ENCODE measurements around the gene MPST. TPM values are rescaled to one million over a fixed set of nuclear protein-coding genes. Genes with fewer than 3 reads are reported as not detected.

Gene MPST
- total RNA-seq, 1 donor from 2014 or later, result 186 TPM

DNA sequence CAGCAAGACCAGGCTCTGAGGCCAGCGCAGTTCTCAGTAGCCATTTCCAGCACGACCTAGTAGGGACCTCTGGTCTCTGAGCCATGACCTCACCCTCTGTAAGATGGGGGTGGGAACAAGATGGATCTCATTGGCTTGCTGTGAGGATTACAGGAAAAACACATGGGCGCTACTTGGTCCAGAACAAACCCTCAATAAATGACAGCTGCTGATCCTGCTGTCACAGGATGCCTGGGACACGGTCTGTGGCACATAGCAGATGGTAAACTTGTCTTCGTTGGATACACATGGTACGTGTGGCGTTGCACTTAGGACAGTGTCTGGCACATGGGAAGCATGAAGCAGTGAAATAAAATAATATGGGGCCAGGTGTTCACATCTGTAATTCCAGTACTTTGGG, 27.5 kb downstream of the MPST start:
- Histone ChIP-seq H3K27me3 (ENCODE audit: control insufficient read depth, insufficient read depth, low read length) (no peaks in the 10 kb centered on the region), H3K36me3 (ENCODE audit: control insufficient read depth, insufficient read depth, low read length) (no peaks in the 10 kb centered on the region), H3K4me3 (ENCODE audit: low read depth, low read length) (no peak overlapping the region)
- no peak for DNase-seq (ENCODE audit: low read depth)
- TF ChIP-seq, protein P1, sequence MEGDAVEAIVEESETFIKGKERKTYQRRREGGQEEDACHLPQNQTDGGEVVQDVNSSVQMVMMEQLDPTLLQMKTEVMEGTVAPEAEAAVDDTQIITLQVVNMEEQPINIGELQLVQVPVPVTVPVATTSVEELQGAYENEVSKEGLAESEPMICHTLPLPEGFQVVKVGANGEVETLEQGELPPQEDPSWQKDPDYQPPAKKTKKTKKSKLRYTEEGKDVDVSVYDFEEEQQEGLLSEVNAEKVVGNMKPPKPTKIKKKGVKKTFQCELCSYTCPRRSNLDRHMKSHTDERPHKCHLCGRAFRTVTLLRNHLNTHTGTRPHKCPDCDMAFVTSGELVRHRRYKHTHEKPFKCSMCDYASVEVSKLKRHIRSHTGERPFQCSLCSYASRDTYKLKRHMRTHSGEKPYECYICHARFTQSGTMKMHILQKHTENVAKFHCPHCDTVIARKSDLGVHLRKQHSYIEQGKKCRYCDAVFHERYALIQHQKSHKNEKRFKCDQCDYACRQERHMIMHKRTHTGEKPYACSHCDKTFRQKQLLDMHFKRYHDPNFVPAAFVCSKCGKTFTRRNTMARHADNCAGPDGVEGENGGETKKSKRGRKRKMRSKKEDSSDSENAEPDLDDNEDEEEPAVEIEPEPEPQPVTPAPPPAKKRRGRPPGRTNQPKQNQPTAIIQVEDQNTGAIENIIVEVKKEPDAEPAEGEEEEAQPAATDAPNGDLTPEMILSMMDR (IDR thresholded peaks at IDR 0.05; ENCODE audit: insufficient read depth, low read length, poor library complexity, severe bottlenecking), result no peak

DNA sequence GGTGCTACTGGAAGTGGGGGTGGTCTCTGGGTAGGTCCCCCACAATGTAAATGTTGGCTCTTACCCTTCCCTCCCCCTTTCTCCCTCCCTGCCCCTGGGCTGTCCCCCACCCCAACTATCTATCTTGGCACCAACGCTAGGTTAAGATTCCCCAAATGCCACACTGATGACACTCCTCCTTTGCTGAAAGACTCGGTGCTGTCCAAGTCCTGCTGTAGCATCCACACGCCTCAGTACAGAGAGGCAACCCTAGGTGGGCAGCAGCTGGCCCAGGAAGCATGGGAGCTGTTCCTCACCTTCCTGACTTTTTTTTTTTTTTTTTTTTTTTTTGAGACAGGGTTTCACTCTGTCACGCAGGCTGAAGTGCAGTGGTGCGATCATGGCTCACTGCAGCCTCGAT, 28.6 kb downstream of the MPST start:
- H3K4me3 ChIP-seq (ENCODE audit: low read depth, low read length), result no peak overlapping the region
- no peaks in the 10 kb centered on the region for H3K27me3 ChIP-seq (ENCODE audit: control insufficient read depth, insufficient read depth, low read length)
- H3K36me3 ChIP-seq (ENCODE audit: control insufficient read depth, insufficient read depth, low read length), result no peaks in the 10 kb centered on the region
- TF ChIP-seq, protein P1 (IDR thresholded peaks at IDR 0.05; ENCODE audit: insufficient read depth, low read length, poor library complexity, severe bottlenecking), result no peak
- no peak for DNase-seq (ENCODE audit: low read depth)

DNA sequence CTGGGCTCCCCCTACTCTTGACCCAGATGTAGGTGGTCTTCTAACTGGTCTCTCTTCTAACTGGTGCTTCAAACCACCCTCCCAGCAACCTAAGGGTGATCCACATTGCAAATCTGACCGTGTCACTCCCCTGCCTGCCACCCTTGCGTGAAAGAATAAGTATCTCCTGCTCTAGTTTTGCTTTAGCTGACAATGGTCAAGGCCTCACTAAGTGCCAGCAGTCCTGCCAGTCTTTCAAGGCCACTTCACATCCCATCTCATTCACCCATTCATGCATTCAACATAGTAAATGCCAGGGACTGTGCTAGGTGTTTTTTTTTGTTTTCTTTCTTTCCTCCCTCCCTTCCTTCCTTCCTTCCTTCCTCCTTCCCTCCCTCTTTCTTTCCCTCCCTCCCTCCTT, 29.7 kb downstream of the MPST start:
- no peaks in the 10 kb centered on the region for H3K27me3 ChIP-seq (ENCODE audit: control insufficient read depth, insufficient read depth, low read length)
- no peak overlapping the region for H3K4me3 ChIP-seq (ENCODE audit: low read depth, low read length)
- TF ChIP-seq, protein P1 (IDR thresholded peaks at IDR 0.05; ENCODE audit: insufficient read depth, low read length, poor library complexity, severe bottlenecking), result no peak
- DNase-seq (ENCODE audit: low read depth), result no peak
- H3K36me3 ChIP-seq (ENCODE audit: control insufficient read depth, insufficient read depth, low read length), result no peaks in the 10 kb centered on the region

DNA sequence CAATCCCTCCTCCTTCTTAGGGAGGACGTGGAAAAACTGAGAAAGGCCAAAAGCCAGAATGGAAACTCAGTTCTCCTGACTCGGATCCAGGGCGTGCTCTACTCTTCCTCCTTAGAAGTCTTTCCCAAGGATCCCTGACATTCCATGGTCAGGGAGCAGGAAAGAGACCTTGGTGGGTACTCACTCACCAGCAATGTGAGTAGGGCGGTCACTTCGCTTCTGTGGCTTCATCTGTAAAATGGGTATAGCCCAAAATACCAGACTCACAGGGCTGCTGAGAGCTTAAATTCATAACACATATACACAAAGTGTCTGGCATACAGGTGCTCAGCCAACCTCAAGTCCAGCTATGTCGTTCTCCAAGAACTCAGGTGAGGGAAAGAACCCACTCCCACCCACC, 31.4 kb downstream of the MPST start:
- TF ChIP-seq, protein P1 (IDR thresholded peaks at IDR 0.05; ENCODE audit: insufficient read depth, low read length, poor library complexity, severe bottlenecking), result no peak
- no peak for DNase-seq (ENCODE audit: low read depth)
- Histone ChIP-seq H3K36me3 (ENCODE audit: control insufficient read depth, insufficient read depth, low read length) (no peaks in the 10 kb centered on the region), H3K4me3 (ENCODE audit: low read depth, low read length) (no peak overlapping the region), H3K27me3 (ENCODE audit: control insufficient read depth, insufficient read depth, low read length) (no peaks in the 10 kb centered on the region)

DNA sequence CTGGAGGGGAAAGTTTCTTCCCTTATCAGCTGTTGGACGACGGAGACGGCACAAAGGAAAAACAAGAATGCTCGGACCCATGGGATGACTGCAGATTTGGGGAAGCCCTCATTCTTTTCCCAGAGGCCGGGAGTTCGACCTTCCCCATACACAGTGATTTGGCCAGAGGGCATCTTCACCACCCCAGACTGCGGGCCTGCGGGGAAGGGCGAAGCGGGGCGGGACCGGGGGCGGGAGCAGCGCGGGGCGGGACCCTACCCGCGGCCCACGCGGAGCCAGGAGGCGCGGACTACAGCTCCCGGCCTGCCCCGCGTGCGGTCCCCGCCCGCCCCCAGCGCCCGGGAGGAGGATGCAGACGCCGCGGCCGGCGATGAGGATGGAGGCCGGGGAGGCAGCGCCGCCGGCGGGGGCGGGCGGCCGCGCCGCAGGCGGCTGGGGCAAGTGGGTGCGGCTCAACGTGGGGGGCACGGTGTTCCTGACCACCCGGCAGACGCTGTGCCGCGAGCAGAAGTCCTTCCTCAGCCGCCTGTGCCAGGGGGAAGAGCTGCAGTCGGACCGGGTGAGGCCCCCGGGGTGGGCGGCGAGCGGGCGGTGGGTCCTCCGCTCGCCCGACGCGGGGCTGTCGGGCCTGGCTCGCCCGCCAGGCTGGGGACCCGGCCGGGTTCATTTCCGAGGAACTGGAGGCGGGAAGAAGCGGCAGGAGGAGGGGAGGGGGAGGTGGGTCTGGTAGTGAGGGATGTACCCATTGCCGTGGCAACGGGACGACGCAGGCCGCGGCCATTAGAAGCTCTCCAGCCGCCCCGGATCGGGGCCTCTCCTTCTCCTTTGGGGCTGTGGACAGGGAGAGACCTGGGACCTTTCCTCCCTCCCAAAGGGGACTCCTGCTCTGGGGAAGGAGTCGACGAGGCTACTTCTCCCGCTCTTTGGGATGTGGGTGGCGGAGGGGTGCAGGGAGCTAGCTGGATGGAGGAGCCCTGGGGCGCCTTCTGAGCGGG, 32.1 kb downstream of the MPST start, which contains the start of gene KCTD17:
Gene KCTD17, plus strand, starts transcription at position 352 of the 995 bp plus-strand sequence. Its CDS starts 19 bp downstream, at position 371.
- peak within 1 kb of the TSS; percentile 73 for H3K4me3 ChIP-seq (ENCODE audit: low read depth, low read length)
- TF ChIP-seq, protein P1 (IDR thresholded peaks at IDR 0.05; ENCODE audit: insufficient read depth, low read length, poor library complexity, severe bottlenecking), result no peak
- no peaks in the 10 kb centered on the region for H3K27me3 ChIP-seq (ENCODE audit: control insufficient read depth, insufficient read depth, low read length)
- no peak for DNase-seq (ENCODE audit: low read depth)
- H3K36me3 ChIP-seq (ENCODE audit: control insufficient read depth, insufficient read depth, low read length), result no peaks in the 10 kb centered on the region
